Fibroblast of pulmonary artery (primary cell): ENCODE data around the gene ASAP3.
"Not testable (repeated sequence)": the region's sequence is repeated elsewhere in the genome, so short reads cannot be mapped to it uniquely, and the experiment has no call there.

ENCODE experiments used
- DNase-seq: peaks from one replicate; pipeline ENCODE4 v3.0.0-alpha.2; 2010; ENCODE audit warnings: low read depth
- H3K4me3 ChIP-seq: replicated peaks from 2 replicates; pipeline ENCODE4 v1.5.1; 2011; ENCODE audit warnings: low read depth, mild to moderate bottlenecking, control low read depth, low read length, moderate library complexity
- TF ChIP-seq, protein P1 (sequence below): IDR thresholded peaks from 2 replicates; pipeline ENCODE4 v1.5.1; 2011; ENCODE audit warnings: mild to moderate bottlenecking, control low read depth, low read length, inconsistent platforms; ENCODE audit errors: missing control alignments

ASAP3 gene

DNA sequence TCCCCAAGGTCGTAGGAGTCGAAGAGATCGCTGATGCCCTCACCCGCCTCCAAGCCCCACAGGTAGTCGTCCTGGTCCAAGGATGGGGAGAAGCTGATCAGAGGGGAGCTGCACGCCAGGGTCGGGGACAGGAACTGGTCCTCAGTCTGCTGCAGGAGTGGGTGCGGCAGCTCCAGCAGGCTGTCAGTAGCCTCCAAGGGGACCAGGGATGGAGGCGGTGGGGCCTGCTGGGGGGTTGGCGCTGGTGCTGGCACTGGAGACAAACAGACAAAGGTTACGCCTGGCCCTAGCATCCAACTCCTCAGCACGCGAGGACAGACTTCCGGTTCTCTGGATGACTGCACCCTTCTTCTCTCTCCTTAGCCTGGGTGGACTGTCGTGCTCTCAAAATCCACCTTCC is 25.9 kb upstream of the ASAP3 start:
- no peak for DNase-seq
- TF ChIP-seq, protein P1, sequence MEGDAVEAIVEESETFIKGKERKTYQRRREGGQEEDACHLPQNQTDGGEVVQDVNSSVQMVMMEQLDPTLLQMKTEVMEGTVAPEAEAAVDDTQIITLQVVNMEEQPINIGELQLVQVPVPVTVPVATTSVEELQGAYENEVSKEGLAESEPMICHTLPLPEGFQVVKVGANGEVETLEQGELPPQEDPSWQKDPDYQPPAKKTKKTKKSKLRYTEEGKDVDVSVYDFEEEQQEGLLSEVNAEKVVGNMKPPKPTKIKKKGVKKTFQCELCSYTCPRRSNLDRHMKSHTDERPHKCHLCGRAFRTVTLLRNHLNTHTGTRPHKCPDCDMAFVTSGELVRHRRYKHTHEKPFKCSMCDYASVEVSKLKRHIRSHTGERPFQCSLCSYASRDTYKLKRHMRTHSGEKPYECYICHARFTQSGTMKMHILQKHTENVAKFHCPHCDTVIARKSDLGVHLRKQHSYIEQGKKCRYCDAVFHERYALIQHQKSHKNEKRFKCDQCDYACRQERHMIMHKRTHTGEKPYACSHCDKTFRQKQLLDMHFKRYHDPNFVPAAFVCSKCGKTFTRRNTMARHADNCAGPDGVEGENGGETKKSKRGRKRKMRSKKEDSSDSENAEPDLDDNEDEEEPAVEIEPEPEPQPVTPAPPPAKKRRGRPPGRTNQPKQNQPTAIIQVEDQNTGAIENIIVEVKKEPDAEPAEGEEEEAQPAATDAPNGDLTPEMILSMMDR: no peak
- no peak overlapping the region for H3K4me3 ChIP-seq

DNA sequence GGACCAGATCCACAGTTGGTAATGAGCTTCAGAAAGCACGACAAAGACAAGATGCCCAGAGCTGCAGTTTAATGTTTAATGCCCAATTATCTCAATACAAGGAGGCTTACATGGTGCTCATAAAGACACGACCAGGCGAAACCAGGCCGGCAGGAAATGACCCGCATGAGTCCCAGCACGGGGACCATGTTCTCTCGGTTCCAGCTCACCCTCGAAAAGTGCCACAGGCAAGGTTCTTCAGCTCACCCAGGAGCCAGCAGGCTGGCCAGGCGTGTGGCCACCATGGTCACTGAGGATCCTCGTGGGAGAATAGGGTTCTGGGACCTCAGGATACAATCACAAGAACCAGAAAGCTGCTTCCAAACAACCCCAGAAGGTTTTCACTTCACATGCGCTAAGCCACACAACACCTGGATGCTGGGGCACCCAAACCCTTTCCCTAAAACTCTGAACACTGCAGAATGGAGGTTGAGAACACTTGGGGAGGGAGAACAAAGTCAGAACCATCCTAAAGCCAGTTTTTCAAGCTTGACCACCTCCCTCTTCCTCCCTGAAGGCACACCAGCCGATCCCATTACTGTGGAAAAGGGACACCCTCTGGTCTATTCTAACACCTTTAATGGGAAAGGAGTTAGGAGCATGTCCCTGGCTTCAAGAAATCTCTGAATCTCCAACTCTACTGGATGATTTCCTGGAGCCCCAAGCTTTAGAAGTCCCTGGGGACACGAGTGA is 22.6 kb upstream of the ASAP3 start:
- TF ChIP-seq, protein P1: no peak
- H3K4me3 ChIP-seq: no peak overlapping the region
- DNase-seq: no peak

DNA sequence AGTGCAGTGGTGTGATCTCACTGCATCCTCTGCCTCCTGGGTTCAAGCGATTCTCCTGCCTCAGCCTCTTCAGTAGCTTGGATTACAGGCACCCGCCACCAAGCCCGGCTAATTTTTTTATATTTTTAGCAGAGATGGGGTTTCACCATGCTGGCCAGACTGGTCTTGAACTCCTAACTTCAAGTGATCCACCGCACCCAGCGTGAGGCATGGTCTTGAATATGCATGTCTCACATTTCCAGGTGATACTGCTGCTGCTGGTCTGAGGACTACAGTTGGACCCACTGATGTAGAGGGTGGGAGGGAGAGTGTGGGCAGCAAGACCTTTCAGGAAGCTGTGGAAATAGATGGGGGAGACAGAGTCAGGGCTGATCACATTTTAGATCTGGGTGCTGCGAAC is 21.9 kb upstream of the ASAP3 start:
- TF ChIP-seq, protein P1: no peak
- no peak overlapping the region for H3K4me3 ChIP-seq
- no peak for DNase-seq

DNA sequence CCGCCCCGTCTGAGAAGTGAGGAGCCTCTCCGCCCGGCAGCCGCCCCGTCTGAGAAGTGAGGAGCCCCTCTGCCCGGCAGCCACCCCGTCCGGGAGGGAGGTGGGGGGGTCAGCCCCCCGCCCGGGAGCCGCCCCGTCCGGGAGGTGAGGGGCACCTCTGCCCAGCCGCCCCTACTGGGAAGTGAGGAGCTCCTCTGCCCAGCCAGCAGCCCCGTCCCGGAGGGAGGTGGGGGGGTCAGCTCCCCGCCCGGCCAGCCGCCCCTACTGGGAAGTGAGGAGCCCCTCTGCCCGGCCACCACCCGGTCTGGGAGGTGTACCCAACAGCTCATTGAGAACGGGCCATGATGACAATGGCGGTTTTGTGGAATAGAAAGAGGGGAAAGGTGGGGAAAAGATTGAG is 20.2 kb upstream of the ASAP3 start:
- H3K4me3 ChIP-seq, DNase-seq: not testable (repeated sequence)

DNA sequence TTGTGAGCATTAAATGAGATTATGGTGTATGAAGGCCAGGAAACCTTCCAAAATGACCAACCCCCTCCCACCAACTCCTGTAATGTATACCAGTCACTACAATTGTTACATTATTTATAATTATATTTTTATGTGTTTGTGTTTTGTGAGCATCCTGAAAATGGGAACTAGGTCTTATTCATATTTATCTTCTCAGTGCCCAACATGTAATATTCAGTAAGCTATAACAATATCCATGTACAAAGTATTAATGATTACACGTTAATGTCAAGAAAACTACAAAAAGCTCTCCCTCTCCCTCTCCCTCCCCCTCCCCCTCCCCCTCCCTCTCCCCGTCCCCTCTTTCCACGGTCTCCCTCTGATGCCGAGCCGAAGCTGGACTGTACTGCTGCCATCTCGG is 19.0 kb upstream of the ASAP3 start:
- no peak overlapping the region for H3K4me3 ChIP-seq
- no peak for DNase-seq
- TF ChIP-seq, protein P1: no peak

DNA sequence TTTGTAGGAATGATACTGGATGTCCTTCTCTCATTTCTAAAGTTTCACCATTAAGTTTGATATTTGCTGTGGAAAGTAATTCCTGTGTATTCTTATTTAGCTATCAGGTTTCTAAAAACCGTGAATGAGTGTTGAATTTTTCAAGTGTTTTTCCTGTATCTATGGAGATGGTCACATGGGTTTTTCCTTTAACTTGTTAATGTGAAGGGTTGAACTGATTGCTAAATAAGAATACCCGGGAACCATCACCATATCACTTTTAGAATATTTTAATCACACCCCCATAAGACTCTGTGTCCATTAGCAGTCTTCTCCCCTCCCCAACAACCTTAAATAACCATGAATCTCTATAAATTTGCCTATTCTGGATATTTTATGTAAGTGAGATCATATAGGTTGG is 16.5 kb upstream of the ASAP3 start:
- TF ChIP-seq, protein P1: no peak
- H3K4me3 ChIP-seq: no peak overlapping the region
- DNase-seq: no peak

DNA sequence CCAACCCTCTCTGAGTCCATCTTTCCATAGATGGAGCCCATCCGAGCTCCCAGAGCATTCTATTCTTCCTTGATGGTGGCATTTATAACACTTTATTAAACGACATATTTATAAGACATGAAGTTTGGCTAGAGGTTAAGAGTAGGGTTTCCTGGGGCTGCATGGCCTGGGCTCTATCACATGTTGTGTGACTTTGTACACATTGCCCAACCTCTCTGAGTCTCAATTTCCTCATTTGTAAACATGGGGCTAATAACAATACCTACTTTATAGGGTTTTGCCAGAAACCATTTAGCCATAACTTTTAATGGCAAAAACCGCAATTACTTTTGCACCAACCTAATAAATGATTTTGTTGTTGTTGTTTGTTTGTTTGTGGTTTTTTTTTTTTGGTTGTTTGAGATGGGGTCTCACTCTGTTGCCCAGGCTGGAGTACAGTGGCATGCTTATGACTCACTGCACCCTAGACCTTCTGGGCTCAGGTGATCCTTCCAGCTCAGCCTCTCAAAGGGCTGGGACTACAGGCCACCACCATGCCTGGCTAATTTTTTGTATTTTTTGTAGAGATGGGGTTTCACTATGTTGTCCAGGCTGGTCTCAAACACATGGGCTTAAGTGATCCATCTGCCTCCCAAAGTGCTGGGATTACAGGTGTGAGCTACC is 13.9 kb upstream of the ASAP3 start:
- no peak overlapping the region for H3K4me3 ChIP-seq
- TF ChIP-seq, protein P1: no peak
- no peak for DNase-seq
